Occipital lobe (tissue), 2 donors: ENCODE data around the gene NELFCD. TPM values are rescaled to one million over a fixed set of nuclear protein-coding genes. Genes with fewer than 3 reads are reported as not detected.

Experiments
- DNase-seq: peaks from one replicate; lab custom pipeline; 2025; lab: John Stamatoyannopoulos, UW
- total RNA-seq: library from RNA; depleted of rRNA; stranded (reverse); fragments of >200 nt; gene quantifications from one replicate; pipeline ENCODE4 v1.2.3, GENCODE V29; 2014

NELFCD gene
- total RNA-seq, 1 donor from 2014 or later: 45.7 TPM

DNA sequence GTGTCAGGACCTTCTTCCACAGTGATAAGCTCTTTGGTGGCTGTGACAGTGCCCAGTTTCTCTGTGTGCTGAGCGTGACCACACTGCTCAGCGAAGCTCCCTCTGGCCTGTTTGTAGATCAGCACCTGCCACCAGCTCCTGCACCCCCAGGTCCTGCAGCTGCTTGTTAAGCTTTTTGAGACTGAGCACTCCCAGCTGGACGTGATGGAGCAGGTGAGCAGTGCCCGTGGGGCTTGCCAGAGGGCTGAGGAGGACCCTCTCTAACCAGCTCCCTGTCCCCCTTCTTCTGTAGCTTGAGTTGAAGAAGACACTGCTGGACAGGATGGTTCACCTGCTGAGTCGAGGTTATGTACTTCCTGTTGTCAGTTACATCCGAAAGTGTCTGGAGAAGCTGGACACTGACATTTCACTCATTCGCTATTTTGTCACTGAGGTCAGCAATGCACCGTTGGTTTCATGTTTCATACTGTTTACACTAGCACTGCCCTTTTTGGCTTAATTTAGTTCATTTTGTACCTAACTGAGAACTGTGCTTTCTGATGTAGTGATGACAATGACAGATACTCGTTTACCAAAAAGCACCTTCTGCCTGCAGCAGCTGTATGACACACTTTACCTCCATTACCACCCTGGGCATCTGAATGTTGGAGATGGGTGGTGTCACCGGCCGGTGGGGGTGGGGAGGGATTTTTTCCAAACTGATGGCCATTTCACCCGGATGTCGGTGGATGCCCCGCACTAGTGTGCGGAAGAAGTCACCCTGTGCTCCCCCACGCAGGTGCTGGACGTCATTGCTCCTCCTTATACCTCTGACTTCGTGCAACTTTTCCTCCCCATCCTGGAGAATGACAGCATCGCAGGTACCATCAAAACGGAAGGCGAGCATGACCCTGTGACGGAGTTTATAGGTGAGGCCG lies 12.5 kb downstream of the NELFCD start:
- DNase-seq: no peak

DNA sequence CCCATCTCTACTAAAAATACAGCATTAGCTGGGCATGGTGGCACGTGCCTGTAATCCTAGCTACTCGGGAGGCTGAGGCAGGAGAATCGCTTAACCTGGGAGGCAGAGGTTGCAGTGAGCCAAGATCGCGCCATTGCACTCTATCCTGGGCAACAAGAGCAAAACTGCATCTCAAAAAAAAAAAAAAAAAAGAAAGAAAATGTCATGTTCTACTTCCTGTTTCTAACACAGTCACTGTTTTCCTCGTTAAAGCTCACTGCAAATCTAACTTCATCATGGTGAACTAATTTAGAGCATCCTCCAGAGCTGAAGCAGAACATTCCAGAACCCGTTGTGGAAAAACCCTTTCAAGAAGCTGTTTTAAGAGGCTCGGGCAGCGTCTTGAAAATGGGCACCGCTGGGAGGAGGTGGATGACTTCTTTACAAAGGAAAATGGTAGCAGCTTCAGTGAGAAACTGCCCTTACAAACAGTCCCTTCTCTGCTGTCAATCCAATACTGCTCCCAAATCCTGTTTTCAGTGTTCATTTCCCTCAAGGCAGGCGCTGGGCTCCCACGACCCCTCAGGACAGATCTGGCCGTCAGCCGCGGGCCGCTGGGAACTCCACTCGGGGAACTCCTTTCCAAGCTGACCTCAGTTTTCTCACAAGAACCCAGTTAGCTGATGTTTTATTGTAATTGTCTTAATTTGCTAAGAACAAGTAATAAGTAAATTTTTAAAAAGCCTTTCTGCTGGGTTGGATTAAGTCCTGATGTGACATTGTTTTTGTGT lies 13.5 kb downstream of the NELFCD start:
- no peak for DNase-seq

DNA sequence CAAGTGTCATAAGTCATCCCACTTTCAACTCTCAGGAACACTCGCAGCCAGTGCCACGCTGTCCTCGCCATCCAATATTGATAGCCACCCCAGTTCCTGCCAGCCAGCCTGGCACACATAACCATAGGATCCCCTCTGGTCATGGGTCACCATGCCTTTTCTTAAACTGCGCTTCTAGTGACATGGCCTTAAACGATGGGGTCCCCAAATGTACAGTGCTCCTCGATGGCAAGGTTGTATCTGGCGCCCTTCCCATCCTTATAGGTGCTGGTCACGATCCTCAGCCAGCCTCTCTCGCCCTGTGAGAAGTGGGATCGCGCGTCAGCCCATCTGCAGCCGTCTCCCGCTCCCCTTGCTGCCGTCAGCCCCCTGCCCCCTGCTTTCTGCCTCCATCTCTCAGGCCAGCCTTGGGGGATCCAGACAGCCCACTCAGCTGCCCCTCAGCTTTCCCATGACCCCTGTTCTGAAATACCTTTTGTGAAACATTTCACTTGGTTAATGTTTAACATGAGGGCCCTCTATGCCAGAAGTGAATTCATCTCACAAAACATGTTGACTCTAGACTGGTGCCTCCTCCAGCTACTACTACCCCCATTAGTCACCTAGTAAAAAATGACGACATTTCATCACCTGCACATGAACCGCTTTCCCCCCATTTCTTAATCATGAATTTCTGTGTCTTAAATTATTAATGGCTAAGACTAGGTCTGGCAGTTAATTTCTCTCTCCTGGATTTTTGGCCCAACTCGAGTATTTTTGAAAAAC lies 14.6 kb downstream of the NELFCD start:
- DNase-seq: no peak

DNA sequence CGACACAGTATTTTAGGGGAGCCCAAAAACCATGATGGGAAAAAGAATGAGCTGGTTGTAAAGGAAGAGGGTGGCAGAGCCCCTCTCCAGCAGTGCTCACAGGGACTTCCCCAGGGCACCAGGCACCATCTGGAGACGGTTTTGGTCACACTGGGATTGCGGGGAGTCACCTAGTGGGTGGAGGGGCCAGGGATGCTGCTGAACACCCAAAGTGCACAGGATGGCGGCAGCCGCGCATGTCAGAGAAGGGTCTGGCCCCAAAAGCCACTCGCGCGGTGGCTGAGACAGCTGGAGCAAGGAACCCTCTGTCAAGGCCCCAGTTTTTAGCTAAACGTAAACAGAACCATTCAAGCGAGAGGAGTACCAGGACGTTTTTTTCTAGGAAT lies 15.2 kb downstream of the NELFCD start:
- no peak for DNase-seq

DNA sequence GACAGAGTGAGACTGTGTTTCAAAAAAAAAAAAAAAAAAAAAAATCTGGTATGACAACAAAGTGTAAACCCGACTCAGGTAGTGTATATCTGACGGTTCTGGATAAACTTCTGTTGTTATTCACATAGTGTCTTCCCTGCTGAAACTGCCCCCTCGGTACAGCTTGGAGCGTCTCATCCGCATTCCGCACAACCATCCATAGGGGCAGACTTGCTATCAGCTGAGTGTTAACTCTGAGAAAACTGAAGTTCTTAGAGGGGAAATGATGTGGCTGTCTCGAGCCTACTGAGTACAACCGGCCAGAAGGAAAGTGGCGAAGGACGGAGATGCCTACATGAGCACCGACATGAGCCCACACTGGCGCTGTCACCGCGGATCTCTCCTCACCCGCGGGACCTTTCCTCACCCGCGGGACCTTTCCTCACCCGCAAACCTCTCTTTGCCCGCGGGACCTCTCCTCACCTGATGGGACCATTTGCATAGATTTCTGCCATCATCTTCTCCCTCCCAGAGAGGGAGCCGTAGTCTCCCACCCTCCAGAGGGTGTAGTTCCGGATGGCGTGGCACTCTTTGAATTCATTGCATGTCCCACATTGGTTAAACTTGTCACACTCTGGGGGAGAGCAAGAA lies 16.2 kb downstream of the NELFCD start:
- DNase-seq: no peak

DNA sequence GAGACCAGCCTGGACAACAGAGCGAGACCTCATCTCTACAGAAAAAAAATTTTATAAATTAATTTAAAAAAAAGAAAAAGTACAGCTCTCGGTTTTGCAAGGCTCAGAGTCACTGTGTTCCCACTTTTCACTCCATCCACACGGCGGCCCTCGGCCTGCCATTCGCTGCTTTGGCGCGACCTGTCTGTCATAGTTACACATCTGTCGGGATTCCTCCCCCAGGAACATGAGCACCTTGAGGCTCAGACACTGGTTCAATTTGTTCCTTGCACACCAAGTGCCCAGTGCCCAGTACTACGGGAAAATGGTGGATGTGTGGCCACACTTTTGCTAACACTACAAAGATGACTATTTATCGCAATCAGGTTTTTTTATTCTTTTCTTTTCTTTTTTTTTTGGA lies 17.6 kb downstream of the NELFCD start:
- DNase-seq: no peak

DNA sequence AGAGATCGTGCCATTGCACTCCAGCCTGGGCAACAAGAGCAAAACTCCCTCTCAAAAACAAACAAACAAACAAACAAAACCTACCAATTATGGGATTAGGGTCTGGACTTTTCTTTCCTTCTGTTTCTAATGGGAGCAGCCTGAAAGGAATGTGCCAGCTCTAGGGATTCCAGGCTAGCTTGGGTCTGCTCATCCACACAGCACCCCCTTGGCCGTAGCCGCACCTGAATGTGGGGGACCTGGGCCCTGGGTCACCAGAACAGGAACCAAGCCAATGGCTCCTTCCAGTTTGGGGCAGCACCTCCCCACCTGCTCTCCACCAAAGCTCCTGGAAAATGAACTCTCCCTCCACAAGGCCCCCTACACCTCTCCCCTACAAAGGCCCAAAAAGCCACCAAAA lies 19.3 kb downstream of the NELFCD start:
- DNase-seq: no peak

DNA sequence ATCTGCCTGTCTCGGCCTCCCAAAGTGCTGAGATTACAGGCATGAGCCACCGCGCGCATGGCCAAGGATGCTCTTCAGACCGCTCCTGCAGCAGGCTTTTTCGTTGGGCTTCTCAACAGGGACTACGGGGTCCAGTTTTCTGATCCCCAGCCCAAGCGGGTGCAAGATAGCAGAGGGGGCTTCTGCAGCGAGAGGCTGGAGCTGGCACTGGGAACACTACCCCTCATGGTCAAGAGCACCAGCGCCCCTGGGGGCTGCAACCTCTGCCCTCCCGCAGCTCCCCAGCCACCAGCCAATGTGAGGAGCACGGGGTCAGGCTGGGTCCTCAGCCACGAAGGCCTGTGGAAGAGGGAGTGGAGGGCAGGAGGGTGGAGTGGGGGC lies 20.0 kb downstream of the NELFCD start:
- DNase-seq: no peak

DNA sequence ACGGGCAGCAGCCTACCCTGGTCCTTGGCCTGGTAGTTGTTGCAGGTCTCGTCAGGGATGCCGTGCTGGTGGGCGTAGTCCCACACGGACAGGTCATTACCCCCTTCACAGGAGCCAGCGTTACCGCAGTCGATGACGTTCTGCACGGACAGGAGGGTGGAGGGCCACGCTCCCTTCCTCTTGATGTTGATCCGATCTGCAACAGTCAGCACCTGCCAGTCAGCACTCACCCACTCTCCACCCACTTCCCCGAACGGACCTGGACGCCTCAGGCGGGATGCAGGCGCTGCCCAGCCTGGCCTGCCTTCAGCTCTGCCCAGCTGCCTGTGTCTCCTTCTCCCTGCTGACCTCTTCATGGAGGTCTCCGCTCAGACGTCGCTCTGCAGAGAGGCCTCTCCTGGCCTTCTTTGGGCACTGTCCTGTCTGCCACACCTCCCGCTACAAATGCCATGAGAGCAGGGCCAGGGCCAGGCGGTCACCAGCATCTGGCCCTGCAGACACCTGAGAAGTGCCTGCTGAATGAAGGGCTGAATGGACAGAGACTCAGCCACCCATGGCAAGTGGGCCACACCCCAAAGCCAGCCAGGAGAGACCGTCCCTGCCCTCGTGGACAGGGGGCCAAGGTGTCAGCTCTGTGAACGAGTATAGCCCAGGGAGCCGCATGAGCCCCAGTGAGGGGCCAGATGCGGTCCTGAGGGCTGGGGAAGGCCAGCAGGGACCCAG lies 20.6 kb downstream of the NELFCD start:
- no peak for DNase-seq

DNA sequence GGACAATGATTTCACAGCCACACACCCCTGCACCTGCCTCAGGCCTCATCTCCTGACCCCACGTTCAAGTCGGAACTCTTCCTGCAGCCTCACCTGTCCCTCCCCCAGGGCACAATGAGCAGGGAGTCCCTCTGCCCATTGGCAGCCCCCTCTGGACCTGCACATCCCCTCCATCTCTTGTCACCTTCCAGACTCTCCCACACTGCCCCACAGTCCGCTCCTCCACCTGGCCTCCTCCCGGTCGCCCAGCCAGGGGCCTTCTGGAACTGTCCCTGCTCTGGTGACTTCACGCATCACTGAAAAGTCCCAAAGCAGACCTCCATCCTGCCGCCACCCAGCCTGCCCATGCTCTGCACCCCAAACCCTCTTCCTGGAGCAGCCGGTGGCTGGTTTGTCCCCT lies 21.3 kb downstream of the NELFCD start:
- DNase-seq: no peak

DNA sequence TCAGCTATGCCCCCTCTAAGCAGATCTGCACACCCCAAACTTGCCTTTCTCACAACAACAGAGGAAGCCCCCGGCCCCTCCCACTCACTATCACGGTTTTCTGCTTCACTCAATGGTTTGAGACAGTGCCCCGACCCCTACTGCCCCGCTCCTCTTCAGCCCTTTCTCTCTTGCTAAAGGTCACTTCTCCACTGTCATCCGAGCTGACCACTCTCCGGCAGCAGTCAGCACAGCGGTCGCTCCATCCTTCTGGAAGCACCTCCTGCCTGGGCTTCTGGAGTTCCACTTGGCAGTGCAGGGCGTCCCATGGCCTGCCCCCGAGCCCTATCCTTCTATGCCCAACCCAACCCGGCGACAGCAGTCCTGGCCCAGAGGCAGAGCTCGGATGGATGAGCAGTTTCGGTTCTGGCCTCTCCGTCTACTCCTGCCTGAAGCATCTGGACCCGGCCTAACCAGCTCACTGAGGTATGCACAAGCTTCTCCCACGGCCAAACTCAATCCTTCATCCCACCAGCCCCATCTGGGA lies 21.9 kb downstream of the NELFCD start:
- DNase-seq: no peak

DNA sequence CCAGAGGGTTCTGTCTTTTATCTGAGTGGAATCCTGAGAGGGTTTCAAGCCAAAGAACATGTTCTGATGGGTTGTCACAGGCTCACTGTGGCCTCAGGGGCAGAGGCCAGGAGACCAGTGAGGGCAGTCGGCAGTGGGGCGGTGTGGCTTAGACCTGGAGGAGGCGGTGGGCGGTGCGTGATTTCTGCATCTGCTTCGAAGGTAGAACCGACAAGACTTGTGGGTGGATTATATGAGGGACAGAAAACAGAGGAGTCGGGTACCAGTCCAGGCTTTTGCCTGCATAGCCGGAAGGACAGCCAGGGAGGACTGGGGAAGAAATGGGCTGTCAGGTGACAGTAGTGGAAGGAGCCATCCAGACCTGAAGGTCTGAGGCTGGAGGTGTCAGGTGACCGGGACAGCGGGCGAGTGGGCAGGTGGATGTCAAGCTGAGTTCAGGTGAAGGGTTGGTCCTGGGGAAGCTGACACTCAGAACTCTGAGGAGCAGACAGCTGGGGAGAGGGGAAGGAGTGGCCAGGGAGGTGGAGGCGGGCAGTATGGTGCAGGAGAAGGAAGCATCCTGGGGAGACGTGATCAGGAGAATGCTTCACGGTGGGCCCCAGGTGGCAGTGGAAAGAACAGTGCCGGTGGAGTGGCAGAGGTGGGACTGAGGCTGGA lies 22.9 kb downstream of the NELFCD start:
- no peak for DNase-seq

DNA sequence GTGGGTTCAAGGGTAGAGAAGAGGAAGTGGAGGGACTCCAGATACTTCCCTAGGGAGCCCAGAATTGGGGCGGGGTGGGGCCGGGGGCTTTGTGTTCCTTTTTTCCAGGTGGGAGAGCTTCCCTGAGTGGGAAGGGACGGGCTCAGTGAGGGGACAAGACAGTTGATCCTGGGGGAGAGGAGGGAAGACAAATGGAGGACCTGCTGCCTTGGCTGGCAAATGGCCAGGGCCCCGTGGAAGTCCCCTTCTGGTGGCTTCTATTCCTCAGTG lies 23.4 kb downstream of the NELFCD start:
- DNase-seq: no peak

DNA sequence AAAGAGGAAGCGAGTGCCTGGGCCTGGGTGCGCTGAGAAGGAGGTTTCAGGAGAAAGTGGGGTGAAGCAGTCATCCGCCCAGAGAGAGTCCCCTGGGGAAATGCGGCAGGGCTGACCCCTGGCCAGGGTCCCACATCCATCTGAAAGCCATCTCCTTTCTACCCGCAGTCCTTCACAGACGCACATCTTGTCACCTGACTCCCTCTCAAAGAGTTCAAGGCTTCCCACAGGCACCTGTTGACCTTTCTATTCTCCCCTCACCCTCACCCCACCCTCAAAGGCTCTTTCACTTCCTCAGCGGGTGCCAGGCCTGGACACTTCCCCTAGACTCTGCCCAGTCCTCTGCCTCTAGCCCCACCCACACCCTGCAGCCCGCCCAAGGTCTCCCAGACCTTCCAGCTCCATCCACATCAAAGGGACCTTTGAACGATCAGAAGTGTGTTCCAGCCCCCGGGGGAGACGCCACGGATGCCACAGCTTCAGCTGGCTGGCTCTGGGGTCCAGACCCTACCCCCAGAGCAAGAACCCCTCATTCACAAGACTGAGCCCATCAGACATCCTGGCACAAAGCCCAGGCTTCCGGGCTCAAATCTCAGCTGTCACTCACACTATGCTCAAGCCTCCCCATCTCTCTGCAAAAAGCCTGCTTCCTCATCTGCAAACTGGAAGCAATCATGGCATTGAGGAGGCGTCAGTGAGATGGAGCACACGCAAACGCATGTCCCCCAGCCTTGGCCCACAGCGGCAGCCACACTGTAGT lies 23.9 kb downstream of the NELFCD start:
- no peak for DNase-seq

DNA sequence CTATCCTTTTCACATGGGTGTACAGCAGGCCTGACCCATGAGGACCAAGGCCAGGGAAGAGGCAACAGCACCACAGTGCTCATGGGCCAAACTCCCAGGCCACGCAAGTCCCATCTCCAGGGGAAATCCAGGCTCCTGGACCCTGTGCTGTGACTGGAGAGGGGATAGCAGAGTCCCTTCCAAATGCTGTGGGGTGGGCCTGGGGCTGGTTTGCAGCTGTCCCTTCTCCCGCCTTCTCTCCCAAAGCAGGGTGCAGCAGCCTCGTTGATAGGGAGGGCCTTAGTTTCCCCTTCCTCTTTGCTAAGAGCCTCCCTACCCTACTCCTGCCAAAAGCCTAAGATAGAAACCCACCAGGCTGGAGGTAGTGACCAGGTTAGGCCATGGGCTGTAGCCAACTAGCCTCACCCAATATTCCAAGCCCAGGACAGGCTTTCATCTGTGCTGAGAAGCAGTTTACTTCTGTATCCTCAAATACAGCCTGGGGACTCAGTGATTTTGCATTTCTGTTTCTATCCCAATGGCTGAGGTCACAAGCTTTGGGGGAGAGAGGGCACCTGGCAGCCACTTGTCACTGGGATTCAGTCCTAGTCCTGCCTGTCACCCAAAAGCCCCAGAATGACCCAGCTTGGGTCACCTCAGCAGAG lies 24.6 kb downstream of the NELFCD start:
- no peak for DNase-seq

DNA sequence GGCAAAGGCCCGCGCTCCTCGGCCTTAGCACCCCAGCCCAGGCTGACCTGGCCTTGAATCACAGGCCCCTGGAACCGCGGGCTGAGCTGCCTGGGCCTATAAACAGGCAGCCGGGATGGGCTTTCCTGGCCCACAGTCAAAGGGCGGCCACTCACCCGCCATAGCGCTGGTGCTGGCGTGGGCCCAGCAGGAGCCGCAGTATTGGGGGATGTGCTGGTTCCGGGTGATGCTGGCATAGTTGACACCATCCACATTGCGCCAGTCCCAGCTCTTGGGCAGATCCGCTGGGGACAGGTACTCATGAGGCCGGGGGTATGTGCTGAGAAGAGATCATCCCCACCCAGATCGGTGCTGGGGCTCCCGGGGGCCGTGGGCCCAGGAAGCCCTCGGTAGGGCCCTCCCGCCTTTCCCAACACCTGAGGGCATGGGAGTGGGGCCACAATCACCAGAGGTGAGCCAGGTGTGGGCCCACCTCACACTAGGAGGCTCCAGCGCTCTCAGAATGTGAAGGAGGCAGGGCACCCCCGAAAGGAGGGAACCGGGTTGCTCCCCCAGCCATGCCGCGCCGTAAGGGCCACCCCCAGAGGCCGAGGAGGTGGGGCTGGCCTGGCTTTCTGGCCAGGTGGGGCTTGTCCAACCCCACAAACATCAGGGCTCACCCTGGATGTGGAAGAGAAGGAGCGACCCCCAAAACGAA lies 25.3 kb downstream of the NELFCD start:
- no peak for DNase-seq

DNA sequence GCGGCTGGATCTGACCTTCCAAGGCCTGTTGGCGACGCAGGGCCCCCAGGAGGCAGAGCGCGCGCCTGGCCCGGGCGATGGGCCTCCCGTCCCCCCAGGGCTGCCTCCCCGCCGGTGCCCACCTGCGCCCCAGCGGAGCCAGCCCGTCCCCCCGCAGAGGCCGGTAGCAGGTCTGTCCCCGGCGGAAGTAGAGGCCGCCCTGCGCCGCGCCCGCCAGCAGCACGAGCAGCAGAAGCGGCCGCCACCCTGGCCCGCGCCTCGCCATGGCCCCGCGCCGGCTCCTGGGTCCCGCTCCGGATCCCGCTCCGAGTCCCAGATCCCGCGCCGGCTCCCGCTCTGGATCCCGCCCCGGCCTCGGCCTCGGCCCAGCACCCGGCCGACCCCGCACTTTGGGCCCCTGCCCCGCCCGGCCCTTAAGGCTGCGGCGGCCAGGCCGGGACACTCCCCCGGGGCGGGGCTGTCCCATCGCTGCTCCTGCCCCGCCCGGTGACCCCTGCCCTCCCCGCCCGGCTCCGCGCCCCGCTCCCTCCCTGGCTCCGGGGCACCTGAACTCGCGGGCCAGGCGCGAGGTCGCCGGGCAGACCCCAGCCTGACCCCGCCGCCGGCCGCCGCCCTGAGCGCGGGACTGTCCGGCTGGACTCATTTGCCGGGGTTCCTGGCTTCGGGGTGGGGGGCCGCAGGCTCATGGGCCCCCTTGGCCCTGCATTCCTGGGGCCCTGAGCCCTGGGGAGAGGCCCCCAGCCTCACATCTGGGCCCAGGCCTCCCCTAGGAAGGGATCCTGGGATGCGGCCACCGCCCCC lies 26.0 kb downstream of the NELFCD start, which contains the start of gene CTSZ:
TSS of gene CTSZ (minus strand) at position 391 of the 801 bp plus-strand sequence. CDS start at position 265, 126 bp downstream.
- DNase-seq: no peak
